Ascending aorta (tissue), 2 donors: ENCODE data around the gene AXIN1. TPM values are rescaled to one million over a fixed set of nuclear protein-coding genes. Genes with fewer than 3 reads are reported as not detected.
"Not testable (repeated sequence)": the region's sequence is repeated elsewhere in the genome, so short reads cannot be mapped to it uniquely, and the experiment has no call there.

Experiments
- DNase-seq, 2 donors: peaks; one replicate each; pipeline ENCODE4 v3.0.0-alpha.2; 2019; ENCODE audit warnings: low spot score in 2 of 2
- H3K27ac ChIP-seq, 2 donors: fragments of 200-600 bp; sonication (generic); one replicate each; pipeline ENCODE4 v1.5.1; 2016 to 2017; ENCODE audit warnings: mild to moderate bottlenecking in 1 of 2
- H3K27me3 ChIP-seq: fragments of 200-600 bp; sonication (generic); one replicate; pipeline ENCODE4 v1.5.1; 2017
- H3K36me3 ChIP-seq, 2 donors: fragments of 200-600 bp; sonication (generic); one replicate each; pipeline ENCODE4 v1.5.1; 2016
- H3K4me1 ChIP-seq, 2 donors: fragments of 200-600 bp; sonication (generic); one replicate each; pipeline ENCODE4 v1.5.1; 2016 to 2017; ENCODE audit warnings: mild to moderate bottlenecking in 1 of 2
- H3K4me3 ChIP-seq, 2 donors: fragments of 200-600 bp; sonication (generic); one replicate each; pipeline ENCODE4 v1.5.1; 2016 to 2017; ENCODE audit warnings: mild to moderate bottlenecking in 1 of 2
- H3K9me3 ChIP-seq, 2 donors: fragments of 200-600 bp; sonication (generic); one replicate each; pipeline ENCODE4 v1.5.1; 2016
- CTCF ChIP-seq, 3 experiments: fragments of 200-600 bp in 2 of 3; fragments of 450-650 bp in 1 of 3; sonication (generic) in 2 of 3; IDR thresholded peaks; one replicate each; pipeline ENCODE4 v1.5.1; 2016 to 2019; ENCODE audit warnings: antibody characterized with exemption in 3 of 3, mild to moderate bottlenecking in 1 of 3, moderate library complexity in 1 of 3
- intact Hi-C: fragments of 100-400 bp; cut with DNase I; formaldehyde crosslinking; loops from one replicate; pipeline ENCODE4 v1.15.1; 2023
- total RNA-seq: library from RNA; depleted of rRNA; stranded (reverse); fragments of >200 nt; gene quantifications from one replicate; pipeline ENCODE4 v1.1.0, GENCODE V29; 2016

The AXIN1 gene
- total RNA-seq, 1 donor from 2014 or later, result 27.6 TPM

DNA sequence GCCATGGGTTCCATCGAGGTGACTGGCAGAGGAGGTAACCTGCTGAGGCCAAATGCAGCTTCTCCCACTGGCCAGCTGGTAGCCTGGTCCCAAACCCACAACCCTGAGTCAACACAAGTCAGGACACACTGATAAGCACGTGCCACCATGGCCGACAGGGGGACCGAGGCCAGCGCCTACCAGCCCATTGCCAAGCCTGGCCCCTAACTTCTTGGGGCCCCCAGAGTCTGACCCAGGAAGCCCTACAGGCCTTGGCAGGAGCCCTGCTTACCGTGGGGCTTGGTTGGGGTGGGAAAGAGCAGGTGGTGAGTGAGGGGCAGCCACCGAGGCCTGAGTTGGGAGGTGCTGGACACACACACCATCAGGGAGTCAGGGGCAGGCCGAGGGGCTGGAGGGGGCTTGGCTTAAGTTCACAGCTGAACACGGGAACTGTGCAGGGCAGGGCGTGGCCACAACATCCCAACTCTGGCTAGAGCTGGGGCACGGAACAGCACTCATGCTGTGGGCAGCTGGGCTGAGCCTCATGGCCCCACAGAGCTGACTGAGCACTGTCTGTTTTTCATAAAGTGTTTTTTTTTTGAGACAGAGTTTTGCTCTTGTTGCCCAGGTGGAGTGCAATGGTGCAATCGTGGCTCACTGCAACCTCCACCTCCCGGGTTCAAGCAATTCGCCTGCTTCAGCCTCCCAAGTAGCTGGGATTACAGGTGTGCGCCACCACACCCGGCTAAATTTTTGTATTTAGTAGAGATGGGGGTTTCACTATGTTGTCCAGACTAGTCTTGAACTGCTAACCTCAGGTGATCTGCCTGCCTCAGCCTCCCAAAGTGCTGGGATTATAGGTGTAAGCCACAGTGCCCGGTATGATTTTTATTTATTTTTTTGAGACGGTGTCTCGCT, 12.3 kb upstream of the AXIN1 start:
- Histone ChIP-seq H3K27me3 (no peaks in the 10 kb centered on the region), H3K36me3 (peaks cover 25 to 30% of the 10 kb centered on the region in 2 donors), H3K4me1 (peaks cover 3 to 5% of the 10 kb centered on the region in 2 donors), H3K27ac (no peak overlapping the region), H3K4me3 (no peak overlapping the region), H3K9me3 (no peaks in the 10 kb centered on the region)
- no peak for DNase-seq
- intact Hi-C loops, result no loop called here
- TF ChIP-seq CTCF (IDR thresholded peaks at IDR 0.05), result no peak

GRCh38 chr16:363766-364490, 11.4 kb upstream of the AXIN1 start:
- Histone ChIP-seq H3K9me3 (no peaks in the 10 kb centered on the region), H3K36me3 (peaks cover 24 to 29% of the 10 kb centered on the region in 2 donors), H3K4me3 (no peak overlapping the region), H3K27ac (no peak overlapping the region), H3K27me3 (no peaks in the 10 kb centered on the region), H3K4me1 (no peaks in the 10 kb centered on the region)
- intact Hi-C loops, result no loop called here
- no peak for TF ChIP-seq CTCF (IDR thresholded peaks at IDR 0.05)
- DNase-seq, result no peak

DNA sequence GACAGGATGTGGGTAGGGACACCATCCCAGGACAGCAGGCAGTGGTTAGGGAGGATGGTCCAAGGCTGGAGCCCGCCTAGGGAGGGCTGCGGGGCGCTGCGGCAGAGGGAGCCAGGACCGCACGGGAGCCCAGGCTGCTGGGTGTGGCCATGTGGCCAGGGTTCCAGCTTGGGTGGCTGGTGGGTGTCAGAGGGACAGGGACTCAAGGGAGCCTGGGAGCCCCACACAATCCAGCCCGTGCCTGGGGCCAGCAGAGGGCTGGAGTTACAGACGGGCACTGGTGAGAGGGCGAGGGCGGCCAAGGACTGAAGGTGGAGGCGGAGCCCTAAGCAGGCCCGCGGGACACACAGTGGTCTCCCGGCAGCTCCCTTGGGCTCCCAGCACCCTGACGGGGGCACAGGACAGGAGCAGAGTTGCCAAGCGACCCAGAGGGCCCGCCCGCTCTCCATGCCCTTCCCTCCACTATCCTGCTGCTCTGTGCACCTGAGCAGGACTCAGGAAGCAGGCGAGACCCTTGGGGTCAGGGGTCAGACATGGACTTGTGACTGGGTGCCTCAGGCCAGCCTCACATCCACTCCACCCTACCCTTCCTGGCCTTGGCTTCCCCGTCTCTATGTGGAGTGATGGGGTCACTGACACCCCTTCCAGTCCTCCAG, 10.7 kb upstream of the AXIN1 start:
- Histone ChIP-seq H3K4me1 (no peaks in the 10 kb centered on the region), H3K4me3 (no peak overlapping the region), H3K27ac (no peak overlapping the region), H3K27me3 (no peaks in the 10 kb centered on the region), H3K36me3 (peaks cover 17 to 22% of the 10 kb centered on the region in 2 donors), H3K9me3 (no peaks in the 10 kb centered on the region)
- intact Hi-C loops, result no loop called here
- no peak for DNase-seq
- no peak for TF ChIP-seq CTCF (IDR thresholded peaks at IDR 0.05)

GRCh38 chr16:362702-362999, 10.1 kb upstream of the AXIN1 start:
- H3K9me3 ChIP-seq, H3K27ac ChIP-seq, H3K4me3 ChIP-seq, DNase-seq, intact Hi-C loops, H3K4me1 ChIP-seq, H3K27me3 ChIP-seq: not testable (repeated sequence)
- H3K36me3 ChIP-seq, result peaks cover 11 to 16% of the 10 kb centered on the region in 2 donors

GRCh38 chr16:361872-362701, 9.6 kb upstream of the AXIN1 start:
- intact Hi-C loops, result no loop called here
- peaks cover 6 to 10% of the 10 kb centered on the region in 2 donors for H3K36me3 ChIP-seq
- no peak overlapping the region for H3K4me3 ChIP-seq
- no peaks in the 10 kb centered on the region for H3K4me1 ChIP-seq
- no peak overlapping the region for H3K27ac ChIP-seq
- H3K9me3 ChIP-seq, result no peaks in the 10 kb centered on the region
- DNase-seq, result no peak
- TF ChIP-seq CTCF (IDR thresholded peaks at IDR 0.05), result peak; percentile 61 to 81 (median 67)
- H3K27me3 ChIP-seq, result no peaks in the 10 kb centered on the region
